Iris pigment epithelial cell (primary cell): Measurements from ENCODE around the gene CSTF2T.

Source experiments
- DNase-seq: peaks from one replicate; pipeline ENCODE4 v3.0.0-alpha.2; 2011; ENCODE audit warnings: low read depth

CSTF2T gene

GRCh38 chr10:51699475-51700227 lies at the start of gene CSTF2T:
CSTF2T (minus strand) TSS chr10:51699595; CDS start chr10:51699549, 46 bp downstream.
- DNase-seq: peak; percentile 96

- DNase-seq: no peak
Measured at GRCh38 chr10:51748959-51749358, 49.6 kb upstream of the CSTF2T start.

GRCh38 chr10:51747216-51747615 lies 47.8 kb upstream of the CSTF2T start:
- no peak for DNase-seq

GRCh38 chr10:51745397-51745796 lies 46.0 kb upstream of the CSTF2T start:
- no peak for DNase-seq

GRCh38 chr10:51744235-51745000 lies 45.0 kb upstream of the CSTF2T start:
- DNase-seq: no peak

GRCh38 chr10:51743146-51743545 lies 43.8 kb upstream of the CSTF2T start:
- DNase-seq: no peak

GRCh38 chr10:51733057-51733456 lies 33.7 kb upstream of the CSTF2T start:
- DNase-seq: peak; percentile 7

GRCh38 chr10:51729822-51730555 lies 30.6 kb upstream of the CSTF2T start:
- no peak for DNase-seq

- DNase-seq: no peak
Measured at GRCh38 chr10:51724038-51724437, 24.6 kb upstream of the CSTF2T start.

GRCh38 chr10:51718804-51719291 lies 19.5 kb upstream of the CSTF2T start:
- peak; percentile 11 for DNase-seq

- DNase-seq: no peak
Measured at GRCh38 chr10:51716981-51717380, 17.6 kb upstream of the CSTF2T start.

GRCh38 chr10:51711519-51711891 lies 12.1 kb upstream of the CSTF2T start:
- DNase-seq: no peak

GRCh38 chr10:51709324-51709972 lies 10.1 kb upstream of the CSTF2T start:
- no peak for DNase-seq

- no peak for DNase-seq
Measured at GRCh38 chr10:51708609-51709008, 9.2 kb upstream of the CSTF2T start.

GRCh38 chr10:51707821-51708424 lies 8.5 kb upstream of the CSTF2T start:
- DNase-seq: no peak

GRCh38 chr10:51707392-51707791 lies 8.0 kb upstream of the CSTF2T start:
- no peak for DNase-seq

GRCh38 chr10:51706225-51706624 lies 6.8 kb upstream of the CSTF2T start:
- DNase-seq: peak; percentile 40

- no peak for DNase-seq
Measured at GRCh38 chr10:51705774-51706173, 6.4 kb upstream of the CSTF2T start.

- DNase-seq: peak; percentile 67
Measured at GRCh38 chr10:51700228-51700817, 928 bp upstream of the CSTF2T start.

GRCh38 chr10:51699145-51699474 lies 285 bp downstream of the CSTF2T start:
- DNase-seq: no peak

- DNase-seq: no peak
Measured at GRCh38 chr10:51698473-51699063, 827 bp downstream of the CSTF2T start.
